Activated naive CD8-positive, alpha-beta T cell treated with anti-CD3 and anti-CD28 coated beads for 36 hours (primary cell): ENCODE results near the gene CCDC27. TPM values are rescaled to one million over a fixed set of nuclear protein-coding genes. Genes with fewer than 3 reads are reported as not detected.
A peak's percentile ranks its signal among the peaks of the same experiment; 100 is the strongest.

Experiments
- DNase-seq: peaks from one replicate; pipeline ENCODE4 v3.0.0; 2021
- H3K27ac Mint-ChIP-seq: one replicate; pipeline ENCODE4 v1.8.0; 2022; ENCODE audit warnings: mild to moderate bottlenecking, moderate library complexity, mixed read lengths
- H3K27me3 Mint-ChIP-seq: one replicate; pipeline ENCODE4 v1.8.0; 2022; ENCODE audit warnings: mild to moderate bottlenecking, mixed read lengths
- H3K36me3 Mint-ChIP-seq: one replicate; pipeline ENCODE4 v1.8.0; 2021; ENCODE audit warnings: mild to moderate bottlenecking, mixed read lengths
- H3K4me1 Mint-ChIP-seq: one replicate; pipeline ENCODE4 v1.8.0; 2021; ENCODE audit warnings: mixed read lengths
- H3K4me3 Mint-ChIP-seq: one replicate; pipeline ENCODE4 v1.8.0; 2022; ENCODE audit warnings: mild to moderate bottlenecking, moderate library complexity, mixed read lengths
- H3K9me3 Mint-ChIP-seq: one replicate; pipeline ENCODE4 v1.8.0; 2022; ENCODE audit warnings: mixed read lengths
- total RNA-seq, 2 experiments: library from RNA; stranded (reverse); gene quantifications; one replicate each; pipeline ENCODE4 v1.2.3, GENCODE V29; 2021

Gene CCDC27
- total RNA-seq, 2 experiments from 2014 or later: not detected

- Mint-ChIP-seq H3K27me3 (no peaks in the 10 kb centered on the region), H3K27ac (no peak overlapping the region), H3K9me3 (no peaks in the 10 kb centered on the region), H3K4me3 (no peak overlapping the region), H3K36me3 (peaks cover 12% of the 10 kb centered on the region), H3K4me1 (peaks cover 2% of the 10 kb centered on the region)
- DNase-seq: no peak
Measured at GRCh38 chr1:3779912-3780416, 27.7 kb downstream of the CCDC27 start.

- Mint-ChIP-seq H3K27me3 (no peaks in the 10 kb centered on the region), H3K4me1 (no peaks in the 10 kb centered on the region), H3K9me3 (no peaks in the 10 kb centered on the region), H3K27ac (no peak overlapping the region), H3K36me3 (peaks cover 18% of the 10 kb centered on the region), H3K4me3 (no peak overlapping the region)
- DNase-seq: no peak
Measured at GRCh38 chr1:3780901-3781300, 28.7 kb downstream of the CCDC27 start.

GRCh38 chr1:3783651-3784474 is 31.6 kb downstream of the CCDC27 start:
- no peak overlapping the region for H3K27ac Mint-ChIP-seq
- peaks cover 5% of the 10 kb centered on the region for H3K4me1 Mint-ChIP-seq
- no peaks in the 10 kb centered on the region for H3K9me3 Mint-ChIP-seq
- peaks cover 25% of the 10 kb centered on the region for H3K36me3 Mint-ChIP-seq
- DNase-seq: no peak
- H3K4me3 Mint-ChIP-seq: no peak overlapping the region
- no peaks in the 10 kb centered on the region for H3K27me3 Mint-ChIP-seq

DNA sequence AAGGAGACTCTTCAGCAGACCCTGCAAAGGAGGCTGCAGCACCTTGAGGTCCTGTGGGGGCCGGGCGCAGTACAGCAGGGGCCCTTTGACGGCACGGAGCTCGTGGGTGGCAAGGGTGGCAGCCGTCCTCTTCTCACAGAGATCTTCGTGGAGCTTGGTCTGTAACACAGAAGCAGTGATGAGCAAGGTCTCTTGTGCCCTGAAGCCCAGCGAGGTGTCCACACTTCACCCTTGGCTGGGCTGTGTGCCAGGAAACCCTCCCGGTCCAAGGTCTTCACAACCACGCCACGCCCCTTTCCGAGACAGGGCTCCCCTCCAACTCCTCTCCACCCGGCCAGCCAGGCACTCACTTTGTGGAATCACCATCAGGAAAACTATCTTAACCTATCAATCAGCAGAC is 32.8 kb downstream of the CCDC27 start:
- no peak overlapping the region for H3K27ac Mint-ChIP-seq
- peaks cover 5% of the 10 kb centered on the region for H3K4me1 Mint-ChIP-seq
- H3K4me3 Mint-ChIP-seq: no peak overlapping the region

GRCh38 chr1:3785456-3786157 is 33.4 kb downstream of the CCDC27 start:
- H3K9me3 Mint-ChIP-seq: no peaks in the 10 kb centered on the region
- peaks cover 20% of the 10 kb centered on the region for H3K36me3 Mint-ChIP-seq
- no peak for DNase-seq
- H3K27me3 Mint-ChIP-seq: no peaks in the 10 kb centered on the region
- no peak overlapping the region for H3K4me3 Mint-ChIP-seq
- no peak overlapping the region for H3K27ac Mint-ChIP-seq
- peaks cover 5% of the 10 kb centered on the region for H3K4me1 Mint-ChIP-seq

More for the DNA sequence above, 32.8 kb downstream of the CCDC27 start:
- Mint-ChIP-seq H3K27me3 (no peaks in the 10 kb centered on the region), H3K9me3 (no peaks in the 10 kb centered on the region), H3K36me3 (peaks cover 22% of the 10 kb centered on the region)
- DNase-seq: no peak

DNA sequence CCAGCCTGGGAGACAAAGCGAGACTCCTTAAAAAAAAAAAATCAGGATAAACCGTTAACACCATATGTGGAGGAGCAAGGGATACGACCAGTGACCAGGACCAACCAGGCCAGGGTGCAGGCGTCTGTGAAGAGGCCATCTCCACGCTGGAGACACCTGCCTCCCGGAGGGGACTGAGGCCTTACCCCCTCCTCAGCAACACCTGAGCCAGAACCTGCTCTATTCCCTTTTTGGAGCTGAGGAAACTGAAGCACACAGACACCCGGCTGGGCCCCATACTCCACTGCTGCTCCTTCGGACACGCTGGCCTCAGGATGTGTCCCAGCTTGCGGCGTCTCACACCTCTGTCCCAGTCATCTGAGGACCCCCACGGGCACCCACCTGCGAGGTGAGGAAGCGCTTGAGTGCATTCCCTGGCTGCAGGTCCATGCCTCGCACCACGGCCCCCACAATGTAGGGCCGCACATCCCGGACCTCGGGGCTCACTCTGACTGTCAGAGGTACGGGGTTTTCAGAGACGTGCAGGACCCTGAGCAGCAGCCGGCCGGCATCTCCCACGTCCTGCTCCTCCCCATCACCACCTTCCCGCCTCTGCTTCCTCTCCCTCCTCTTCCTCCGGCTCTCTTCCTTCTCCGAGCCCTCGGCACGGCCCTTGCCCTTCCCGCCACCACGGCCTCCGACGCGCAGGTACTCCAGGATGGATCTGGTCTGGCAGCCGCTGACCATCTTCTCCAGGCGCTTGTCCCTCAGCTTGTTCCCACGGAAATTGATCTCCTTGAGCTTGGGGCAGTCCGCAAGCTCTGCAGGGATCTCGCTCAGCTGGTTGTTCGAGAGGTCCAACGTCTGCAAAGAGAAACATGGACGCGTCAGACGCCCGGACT is 34.5 kb downstream of the CCDC27 start:
- no peak overlapping the region for H3K27ac Mint-ChIP-seq
- H3K9me3 Mint-ChIP-seq: no peaks in the 10 kb centered on the region
- DNase-seq: no peak
- no peaks in the 10 kb centered on the region for H3K27me3 Mint-ChIP-seq
- H3K4me1 Mint-ChIP-seq: peaks cover 6% of the 10 kb centered on the region
- no peak overlapping the region for H3K4me3 Mint-ChIP-seq
- peaks cover 20% of the 10 kb centered on the region for H3K36me3 Mint-ChIP-seq

GRCh38 chr1:3787349-3787715 is 35.1 kb downstream of the CCDC27 start:
- Mint-ChIP-seq H3K4me1 (peaks cover 9% of the 10 kb centered on the region), H3K36me3 (peaks cover 20% of the 10 kb centered on the region), H3K4me3 (no peak overlapping the region), H3K27me3 (no peaks in the 10 kb centered on the region), H3K9me3 (no peaks in the 10 kb centered on the region), H3K27ac (no peak overlapping the region)
- peak; percentile 26 for DNase-seq

DNA sequence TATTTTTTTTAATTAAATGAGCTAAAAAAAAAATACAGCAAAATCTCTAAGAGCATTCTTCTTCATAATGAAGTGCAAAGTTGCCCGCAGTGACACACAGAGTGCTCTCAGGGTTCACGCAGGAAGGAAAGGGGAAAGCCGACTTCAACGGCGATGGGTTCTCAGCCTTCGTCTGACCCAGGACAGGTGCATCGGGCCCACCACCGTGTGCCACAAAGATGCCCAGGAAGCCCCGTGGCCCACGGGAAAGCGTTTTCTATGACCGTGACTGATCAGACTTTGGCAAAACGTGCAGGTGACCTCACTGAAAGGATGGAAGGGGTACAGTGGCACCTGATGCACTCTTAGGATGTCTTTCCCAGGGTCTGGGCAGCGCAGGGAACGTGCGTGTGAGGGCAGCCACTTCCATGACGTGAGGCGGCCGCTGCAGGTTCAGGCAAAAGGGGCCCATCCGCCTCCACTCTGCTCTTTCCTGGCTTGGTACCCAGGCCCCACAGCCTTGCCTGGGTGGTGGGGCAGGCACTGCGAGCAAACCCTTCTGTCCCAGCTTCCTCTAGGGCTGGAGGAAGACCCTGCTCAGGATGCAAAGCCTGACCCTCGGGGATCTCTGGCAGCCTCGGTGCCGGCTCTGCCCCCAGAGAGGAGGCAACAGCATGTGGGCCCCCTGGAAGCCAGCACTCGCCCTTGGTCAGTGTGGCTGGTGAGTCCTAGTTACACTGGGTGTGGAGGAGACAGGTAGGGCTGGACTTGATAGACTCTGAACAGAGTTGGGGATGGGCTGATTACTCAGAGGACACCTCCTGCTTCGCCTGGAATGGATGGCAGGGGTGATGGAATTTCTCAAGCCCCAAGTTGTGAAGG is 35.7 kb downstream of the CCDC27 start:
- DNase-seq: no peak
- peaks cover 21% of the 10 kb centered on the region for H3K36me3 Mint-ChIP-seq
- H3K4me3 Mint-ChIP-seq: no peak overlapping the region
- no peak overlapping the region for H3K27ac Mint-ChIP-seq
- no peaks in the 10 kb centered on the region for H3K27me3 Mint-ChIP-seq
- H3K4me1 Mint-ChIP-seq: peaks cover 13% of the 10 kb centered on the region
- H3K9me3 Mint-ChIP-seq: no peaks in the 10 kb centered on the region

DNA sequence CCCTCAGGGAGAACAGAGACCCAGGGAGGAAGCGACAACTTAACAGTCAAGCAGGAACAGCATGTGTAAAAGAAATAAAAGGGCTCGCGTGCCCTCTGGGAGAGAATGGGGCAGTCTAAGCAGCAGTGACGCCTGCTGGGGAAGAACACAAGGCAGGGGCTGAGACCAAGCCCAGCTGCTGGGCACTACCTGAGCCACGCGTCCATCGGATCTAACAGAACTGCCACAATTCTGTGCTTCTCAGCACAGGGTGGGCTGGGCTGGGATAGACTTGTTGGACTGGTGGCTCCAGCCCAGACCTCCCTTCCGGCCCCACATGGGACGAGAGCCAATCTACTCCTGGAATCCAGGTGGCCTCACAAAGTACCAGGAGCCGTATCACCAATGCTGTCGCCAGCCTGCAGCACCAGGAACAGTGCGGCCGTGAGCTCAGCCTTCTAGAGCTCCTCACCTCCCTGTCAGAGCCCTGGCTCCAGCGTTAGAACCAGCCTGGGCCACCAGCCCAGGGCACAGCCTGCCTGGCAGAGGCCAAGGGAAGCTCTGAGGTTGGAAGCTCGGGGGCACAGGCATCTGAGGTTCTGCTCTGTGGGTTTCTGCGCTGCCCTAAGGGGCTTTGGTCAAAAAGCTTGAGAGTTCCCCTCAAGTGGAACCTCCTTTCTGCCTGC is 36.6 kb downstream of the CCDC27 start:
- Mint-ChIP-seq H3K36me3 (peaks cover 27% of the 10 kb centered on the region), H3K27me3 (no peaks in the 10 kb centered on the region), H3K4me1 (peaks cover 19% of the 10 kb centered on the region), H3K9me3 (no peaks in the 10 kb centered on the region), H3K27ac (no peak overlapping the region), H3K4me3 (no peak overlapping the region)
- no peak for DNase-seq

DNA sequence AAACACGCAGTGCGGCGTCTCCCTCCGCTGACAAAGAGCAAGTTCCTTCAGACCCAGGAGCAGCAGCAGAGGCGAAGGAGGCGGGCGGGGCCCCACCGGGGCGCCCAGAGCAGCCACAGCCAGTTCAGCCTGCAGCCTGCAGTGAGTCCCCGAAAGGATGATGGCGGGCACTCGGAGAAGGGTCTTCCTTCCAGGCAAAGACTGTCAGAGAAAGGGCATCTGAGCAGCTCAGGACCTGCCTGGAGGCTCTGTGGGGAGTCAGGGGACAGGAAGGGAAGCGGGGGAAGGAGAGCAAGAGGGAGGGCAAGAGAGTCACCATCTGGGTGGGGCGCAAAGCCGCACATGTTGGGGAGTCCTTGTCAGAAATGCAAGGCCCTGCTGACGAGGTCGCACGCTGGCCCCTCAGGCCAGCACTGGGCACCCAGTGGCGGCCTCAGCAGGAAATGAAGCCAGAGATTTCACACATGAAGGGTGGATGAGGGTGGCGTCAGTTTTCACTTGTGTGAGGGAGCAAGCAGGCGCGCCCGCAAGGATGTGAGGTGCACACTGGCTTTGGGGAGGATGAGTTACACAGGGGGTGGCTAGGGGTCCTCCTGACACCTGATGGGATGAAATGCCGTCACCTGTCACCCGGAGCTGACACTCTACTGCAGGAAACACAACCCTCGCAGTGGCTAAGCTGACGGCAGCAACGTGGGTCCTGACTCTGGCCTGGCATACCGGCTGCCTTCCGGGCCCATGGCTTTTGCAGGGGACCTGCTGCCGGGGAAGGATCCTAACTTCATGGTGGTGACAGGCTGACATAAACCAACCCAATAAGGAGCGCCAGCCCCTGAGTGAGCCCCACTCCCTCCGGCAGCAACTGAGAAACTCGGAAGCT is 37.4 kb downstream of the CCDC27 start:
- Mint-ChIP-seq H3K27ac (no peak overlapping the region), H3K4me3 (no peak overlapping the region), H3K9me3 (no peaks in the 10 kb centered on the region), H3K36me3 (peaks cover 20% of the 10 kb centered on the region), H3K4me1 (peaks cover 23% of the 10 kb centered on the region), H3K27me3 (no peaks in the 10 kb centered on the region)
- no peak for DNase-seq

- Mint-ChIP-seq H3K27me3 (no peaks in the 10 kb centered on the region), H3K9me3 (no peaks in the 10 kb centered on the region), H3K27ac (no peak overlapping the region), H3K36me3 (peaks cover 21% of the 10 kb centered on the region), H3K4me1 (peaks cover 31% of the 10 kb centered on the region), H3K4me3 (no peak overlapping the region)
- DNase-seq: no peak
Measured at GRCh38 chr1:3790500-3790923, 38.3 kb downstream of the CCDC27 start.

DNA sequence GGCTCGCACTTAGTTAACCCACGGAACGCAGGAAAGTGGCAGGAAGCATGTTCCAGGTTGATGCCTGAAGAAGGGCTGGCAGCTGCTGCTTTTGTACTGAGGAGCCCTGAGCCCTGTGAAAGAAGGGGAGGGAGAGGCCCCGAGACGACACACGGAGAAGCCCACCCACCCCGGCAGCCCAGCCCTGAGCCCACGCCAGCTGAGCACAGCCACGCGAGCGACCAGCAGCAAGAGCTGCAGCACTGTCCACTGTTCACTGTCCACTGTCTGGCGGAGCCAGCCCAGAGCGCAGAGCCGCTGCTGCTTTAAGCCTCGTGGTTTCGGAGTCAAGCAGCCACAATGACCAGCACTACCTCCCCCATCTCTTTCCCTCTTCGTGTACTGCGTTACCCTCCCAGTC is 38.7 kb downstream of the CCDC27 start:
- Mint-ChIP-seq H3K36me3 (peaks cover 19% of the 10 kb centered on the region), H3K9me3 (no peaks in the 10 kb centered on the region), H3K27ac (no peak overlapping the region), H3K27me3 (no peaks in the 10 kb centered on the region), H3K4me3 (no peak overlapping the region), H3K4me1 (peaks cover 31% of the 10 kb centered on the region)
- no peak for DNase-seq
